K562 (cell line): ENCODE measurements around the gene TMEM255A. TPM values are rescaled to one million over a fixed set of nuclear protein-coding genes. Genes with fewer than 3 reads are reported as not detected.

Experiments used
- CHAMP1 ChIP-seq: fragments of 450-650 bp; IDR thresholded peaks from 2 replicates; pipeline ENCODE4 v1.6.1; 2016; ENCODE audit warnings: mild to moderate bottlenecking
- CTBP1 ChIP-seq: fragments of 450-650 bp; IDR thresholded peaks from 2 replicates; pipeline ENCODE4 v1.6.1; 2016; ENCODE audit warnings: borderline replicate concordance
- ELF4 ChIP-seq: fragments of 450-650 bp; formaldehyde crosslinking; IDR thresholded peaks from 2 replicates; pipeline ENCODE4 v1.4.0; 2022; ENCODE audit warnings: missing genetic modification characterization
- HNRNPH1 ChIP-seq: fragments of 200-400 bp; formaldehyde crosslinking; optimal IDR thresholded peaks from 2 replicates; pipeline ENCODE3; 2017; ENCODE audit warnings: low read depth, mild to moderate bottlenecking, low read length, moderate library complexity
- KDM1A ChIP-seq, 2 experiments: fragments of 450-650 bp; IDR thresholded peaks; 2 replicates each; pipeline ENCODE4 v1.6.1; 2016; ENCODE audit warnings: mild to moderate bottlenecking in 2 of 2
- KHSRP ChIP-seq: fragments of 450-650 bp; IDR thresholded peaks from 2 replicates; pipeline ENCODE4 v1.6.1; 2017
- MEIS2 ChIP-seq: fragments of 450-650 bp; IDR thresholded peaks from 2 replicates; pipeline ENCODE4 v1.6.1; 2014; ENCODE audit warnings: mild to moderate bottlenecking; ENCODE audit not compliant: partially characterized antibody
- NFATC3 ChIP-seq: fragments of 450-650 bp; IDR thresholded peaks from 2 replicates; pipeline ENCODE4 v1.6.1; 2017; ENCODE audit warnings: mild to moderate bottlenecking
- NFIC ChIP-seq: fragments of 450-650 bp; IDR thresholded peaks from 2 replicates; pipeline ENCODE4 v1.6.1; 2017; ENCODE audit warnings: mild to moderate bottlenecking, inconsistent platforms
- NR4A1 ChIP-seq, 2 experiments: fragments of 250-450 bp in 1 of 2; fragments of 450-650 bp in 1 of 2; sonication (Bioruptor Pico) in 1 of 2; IDR thresholded peaks; 2 replicates each; pipeline versions ENCODE4 v1.4.0 to v1.6.1; 2016 to 2020; ENCODE audit warnings: mild to moderate bottlenecking in 2 of 2, missing compliant biosample characterization in 1 of 2, missing genetic modification characterization in 1 of 2, moderate library complexity in 1 of 2
- POLR2AphosphoS5 ChIP-seq: IDR thresholded peaks from 2 replicates; pipeline ENCODE4 v1.6.1; 2011; ENCODE audit warnings: mild to moderate bottlenecking, low read depth, low read length, moderate library complexity; ENCODE audit not compliant: control insufficient read depth, insufficient read depth
- RBM17 ChIP-seq: fragments of 200-400 bp; formaldehyde crosslinking; IDR thresholded peaks from 2 replicates; pipeline ENCODE4 v1.6.1; 2017; ENCODE audit warnings: low read depth, mild to moderate bottlenecking, low read length, borderline replicate concordance
- SMAD4 ChIP-seq: fragments of 250-450 bp; sonication (Bioruptor Pico); conservative IDR thresholded peaks from 2 replicates; pipeline ENCODE4 v1.8.0; 2021; ENCODE audit warnings: inconsistent platforms, mild to moderate bottlenecking, moderate library complexity
- SRF ChIP-seq, 2 experiments: fragments of 250-450, 450-650 bp in 1 of 2; sonication (Bioruptor Pico) in 1 of 2; sonication (generic) in 1 of 2; formaldehyde crosslinking; IDR thresholded peaks; 2 replicates each; pipeline versions ENCODE4 v1.5.0 to v1.5.1; 2020 to 2022; ENCODE audit warnings: mild to moderate bottlenecking in 1 of 2, missing genetic modification reagents in 1 of 2
- STAT5A ChIP-seq: IDR thresholded peaks from 2 replicates; pipeline ENCODE4 v1.6.1; 2012; ENCODE audit warnings: low read length, inconsistent platforms, borderline replicate concordance
- TBP ChIP-seq: optimal IDR thresholded peaks from 2 replicates; pipeline ENCODE3; 2011; ENCODE audit warnings: low read depth, low read length, improper control_type of control experiment
- TEAD2 ChIP-seq: fragments of 450-650 bp; IDR thresholded peaks from 2 replicates; pipeline ENCODE4 v1.6.1; 2016; ENCODE audit warnings: missing genetic modification characterization, control low read depth, missing compliant biosample characterization
- ZNF197 ChIP-seq: fragments of 200-800 bp; sonication (Bioruptor generic); IDR thresholded peaks from 2 replicates; pipeline ENCODE4 v1.6.1; 2016; ENCODE audit warnings: low read depth, missing genetic modification characterization, missing compliant biosample characterization
- ZNF23 ChIP-seq: fragments of 250-450 bp; sonication (Bioruptor Pico); IDR thresholded peaks from 2 replicates; pipeline ENCODE4 v1.4.0; 2020; ENCODE audit warnings: mild to moderate bottlenecking
- ZNF639 ChIP-seq, 2 experiments: fragments of 200-800 bp in 1 of 2; sonication (Bioruptor generic) in 1 of 2; sonication (generic) in 1 of 2; formaldehyde crosslinking in 1 of 2; IDR thresholded peaks in 1 of 2; conservative IDR thresholded peaks in 1 of 2; 2 replicates each; pipeline versions ENCODE4 v1.5.0 to v1.6.1; 2016 to 2020; ENCODE audit warnings: missing compliant biosample characterization in 1 of 2, missing genetic modification characterization in 1 of 2, missing genetic modification reagents in 1 of 2
- ZNF644 ChIP-seq: fragments of 200-800 bp; sonication (Bioruptor generic); IDR thresholded peaks from 2 replicates; pipeline ENCODE4 v1.6.1; 2016; ENCODE audit warnings: low read depth, missing genetic modification characterization, missing compliant biosample characterization
- ZNF766 ChIP-seq: fragments of 200-800 bp; sonication (Bioruptor generic); conservative IDR thresholded peaks from 2 replicates; pipeline ENCODE4 v1.6.1; 2016; ENCODE audit warnings: missing genetic modification characterization, missing compliant biosample characterization
- polyA plus RNA-seq, 8 experiments: library from polyadenylated mRNA; depleted of rRNA in 4 of 8; stranded (reverse) in 5 of 8; unstranded in 3 of 8; fragments of >200 nt; fragmentation: Nextera tagmentation in 2 of 8; fragmentation: Illumina TruSeq in 1 of 8; extraction: Ambion mirVana in 2 of 8; extraction: Trizol in 1 of 8; gene quantifications; 2 replicates each; pipeline versions ENCODE4 v1.2.1 to v1.2.3, GENCODE V29; 2011 to 2014; ENCODE audit warnings: inconsistent platforms in 1 of 8, missing spikeins in 1 of 8
- total RNA-seq, 7 experiments: library from RNA; depleted of rRNA in 6 of 7; stranded (reverse); fragments of >200 nt in 6 of 7; fragmentation: Illumina TruSeq in 2 of 7; extraction: Trizol in 2 of 7; gene quantifications; 2 replicates each; pipeline versions ENCODE4 v1.2.1 to v1.2.3, GENCODE V29; 2011 to 2021; ENCODE audit warnings: low replicate concordance in 1 of 7

TMEM255A gene
- total and polyA plus RNA-seq, 9 of the 15 experiments (the other 6 are each of a cell fraction or from before 2014, with no cell fraction given): 0.01 TPM; not detected in 8

- TF ChIP-seq NFIC (peak; percentile 79), NR4A1 (CRISPR knock-in tag; IDR thresholded peaks at IDR 0.05) (no peak), NR4A1 (tag; IDR thresholded peaks at IDR 0.05) (peak; percentile 42; the same call in 1 of the 2 replicates), POLR2AphosphoS5 (peak; percentile 83), STAT5A (peak; percentile 85), ZNF197 (CRISPR knock-in tag) (peak; percentile 84; the same call in 1 of the 2 replicates), CHAMP1 (peak; percentile 80; the same call in 1 of the 2 replicates), ZNF644 (peak; percentile 92), KDM1A (IDR thresholded peaks at IDR 0.05) (peak; percentile 80 to 85), CTBP1 (peak; percentile 54; the same call in 1 of the 2 replicates), MEIS2 (peak; percentile 91), KHSRP (peak; percentile 60; the same call in 1 of the 2 replicates), ELF4 (0 out of 2 replicates have a peak, but pooled peaks have one; percentile 32), ZNF639 (CRISPR knock-in tag; conservative IDR thresholded peaks at IDR 0.05 in 1 of 2, IDR thresholded peaks at IDR 0.05 in 1 of 2) (peak in 1 of 2 experiments; percentile 65; a peak in 1 of 4 replicates), ZNF23 (CRISPR knock-in tag) (no peak), HNRNPH1 (no peak), RBM17 (no peak), TBP (no peak), SRF (CRISPR knock-in tag; IDR thresholded peaks at IDR 0.05) (no peak), ZNF766 (CRISPR knock-in tag) (0 out of 2 replicates have a peak, but pooled peaks have one; percentile 64), TEAD2 (no peak), SMAD4 (peak; percentile 78), NFATC3 (no peak)
- TF ChIP-seq, all 486 proteins: peak for 91
Observed at GRCh38 chrX:120334603-120335002, 23.3 kb upstream of the TMEM255A start (continued).
